ENCODE results near the gene PBX3. TPM values are rescaled to one million over a fixed set of nuclear protein-coding genes. Genes with fewer than 3 reads are reported as not detected.

Gene PBX3
- total and polyA plus RNA-seq, 2 of the 13 experiments (the other 11 are each of a cell fraction or from before 2014, with no cell fraction given), result 6.0 to 11.2 TPM

DNA sequence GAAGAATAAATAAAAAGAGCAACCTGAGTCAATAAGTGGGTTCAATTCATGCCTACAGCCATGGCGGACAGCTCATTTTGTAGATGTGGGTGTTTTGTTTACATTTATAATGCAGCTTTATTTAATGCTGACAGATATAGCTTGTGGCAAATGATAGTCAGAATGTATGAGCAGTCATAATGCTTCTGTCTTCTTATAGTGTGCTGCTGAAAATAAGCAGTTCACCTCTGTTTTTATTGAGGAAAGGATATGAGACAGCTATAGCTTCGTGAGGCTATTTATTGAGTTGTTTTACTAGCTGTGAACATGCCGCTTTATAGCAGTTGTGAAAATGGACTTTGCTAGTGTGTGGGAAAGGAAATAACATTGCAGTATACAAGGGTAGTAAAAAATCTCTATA, 147.4 kb downstream of the PBX3 start:
- in situ Hi-C loops (cut with HindIII; ENCODE audit: extremely low pct_ligation_motif_present, low pct_unique_long_range_greater_than_20kb), result no loop called here
- no TSS peak for BruUV-seq (replicated peaks)
- H3K27ac ChIP-seq (ENCODE audit: extremely low read length, insufficient read depth, low read length), result no peak overlapping the region

More for the DNA sequence above, 147.4 kb downstream of the PBX3 start:
- intact Hi-C loops (cut with micrococcal nuclease; ENCODE audit: unreplicated experiment), result no loop called here
- TF ChIP-seq, protein P1, sequence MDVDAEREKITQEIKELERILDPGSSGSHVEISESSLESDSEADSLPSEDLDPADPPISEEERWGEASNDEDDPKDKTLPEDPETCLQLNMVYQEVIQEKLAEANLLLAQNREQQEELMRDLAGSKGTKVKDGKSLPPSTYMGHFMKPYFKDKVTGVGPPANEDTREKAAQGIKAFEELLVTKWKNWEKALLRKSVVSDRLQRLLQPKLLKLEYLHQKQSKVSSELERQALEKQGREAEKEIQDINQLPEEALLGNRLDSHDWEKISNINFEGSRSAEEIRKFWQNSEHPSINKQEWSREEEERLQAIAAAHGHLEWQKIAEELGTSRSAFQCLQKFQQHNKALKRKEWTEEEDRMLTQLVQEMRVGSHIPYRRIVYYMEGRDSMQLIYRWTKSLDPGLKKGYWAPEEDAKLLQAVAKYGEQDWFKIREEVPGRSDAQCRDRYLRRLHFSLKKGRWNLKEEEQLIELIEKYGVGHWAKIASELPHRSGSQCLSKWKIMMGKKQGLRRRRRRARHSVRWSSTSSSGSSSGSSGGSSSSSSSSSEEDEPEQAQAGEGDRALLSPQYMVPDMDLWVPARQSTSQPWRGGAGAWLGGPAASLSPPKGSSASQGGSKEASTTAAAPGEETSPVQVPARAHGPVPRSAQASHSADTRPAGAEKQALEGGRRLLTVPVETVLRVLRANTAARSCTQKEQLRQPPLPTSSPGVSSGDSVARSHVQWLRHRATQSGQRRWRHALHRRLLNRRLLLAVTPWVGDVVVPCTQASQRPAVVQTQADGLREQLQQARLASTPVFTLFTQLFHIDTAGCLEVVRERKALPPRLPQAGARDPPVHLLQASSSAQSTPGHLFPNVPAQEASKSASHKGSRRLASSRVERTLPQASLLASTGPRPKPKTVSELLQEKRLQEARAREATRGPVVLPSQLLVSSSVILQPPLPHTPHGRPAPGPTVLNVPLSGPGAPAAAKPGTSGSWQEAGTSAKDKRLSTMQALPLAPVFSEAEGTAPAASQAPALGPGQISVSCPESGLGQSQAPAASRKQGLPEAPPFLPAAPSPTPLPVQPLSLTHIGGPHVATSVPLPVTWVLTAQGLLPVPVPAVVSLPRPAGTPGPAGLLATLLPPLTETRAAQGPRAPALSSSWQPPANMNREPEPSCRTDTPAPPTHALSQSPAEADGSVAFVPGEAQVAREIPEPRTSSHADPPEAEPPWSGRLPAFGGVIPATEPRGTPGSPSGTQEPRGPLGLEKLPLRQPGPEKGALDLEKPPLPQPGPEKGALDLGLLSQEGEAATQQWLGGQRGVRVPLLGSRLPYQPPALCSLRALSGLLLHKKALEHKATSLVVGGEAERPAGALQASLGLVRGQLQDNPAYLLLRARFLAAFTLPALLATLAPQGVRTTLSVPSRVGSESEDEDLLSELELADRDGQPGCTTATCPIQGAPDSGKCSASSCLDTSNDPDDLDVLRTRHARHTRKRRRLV (CRISPR knock-in tag; IDR thresholded peaks at IDR 0.05), result no peak
- no peak for TF ChIP-seq ZEB1 (IDR thresholded peaks at IDR 0.05; ENCODE audit: insufficient replicate concordance, low read depth)
- FAIRE-seq (no peak), DNase-seq (ENCODE audit: low spot score) (no peak), ATAC-seq (no peak)
- no peaks in the 10 kb centered on the region for H3K36me3 ChIP-seq (replicated peaks in 1 of 2; ENCODE audit: control insufficient read depth in 1 of 2, insufficient read depth in 2 of 2, low read length in 2 of 2)
- H3K4me2 ChIP-seq (ENCODE audit: low read depth, low read length), result no peak overlapping the region
- H3K9ac ChIP-seq (ENCODE audit: insufficient read depth, low read depth, low read length), result no peak overlapping the region
- no peaks in the 10 kb centered on the region for H3K9me3 ChIP-seq (ENCODE audit: low read length)
- CTCF ChIA-PET (ENCODE audit: low intra/inter-chr PET ratio, low total read pairs), result no interaction called here
- 83% methylated on average over 3 of the region's 3 CpGs for WGBS (ENCODE audit: low lambda C conversion rate)
- no peaks in the 10 kb centered on the region for H3K79me2 ChIP-seq (ENCODE audit: insufficient read depth, low read length)
- POLR2A ChIA-PET, result no interaction called here
- no peak overlapping the region for H2AFZ ChIP-seq (ENCODE audit: low read length)
- H3K4me1 ChIP-seq (ENCODE audit: insufficient read depth, low read length), result peaks cover 16% of the 10 kb centered on the region
- H3K27me3 ChIP-seq (ENCODE audit: control insufficient read depth in 1 of 2, insufficient read depth in 2 of 2, low read length in 2 of 2), result no peaks in the 10 kb centered on the region
- H4K20me1 ChIP-seq (ENCODE audit: insufficient read depth, low read length), result no peaks in the 10 kb centered on the region
- H3K4me3 ChIP-seq (replicated peaks in 1 of 3; ENCODE audit: insufficient read depth in 1 of 3, low read depth in 2 of 3, low read length in 3 of 3), result no peak overlapping the region

Measured in HepG2 (cell line).